NCI-H524 (cell line): Measurements from ENCODE around the gene ARHGEF7.

Source experiments
- DNase-seq, 2 experiments: peaks; one replicate each; lab custom pipeline; 2025; lab: John Stamatoyannopoulos, UW

ARHGEF7 gene

GRCh38 chr13:111325941-111326620, 211.0 kb downstream of the ARHGEF7 start:
- DNase-seq, result no peak

DNA sequence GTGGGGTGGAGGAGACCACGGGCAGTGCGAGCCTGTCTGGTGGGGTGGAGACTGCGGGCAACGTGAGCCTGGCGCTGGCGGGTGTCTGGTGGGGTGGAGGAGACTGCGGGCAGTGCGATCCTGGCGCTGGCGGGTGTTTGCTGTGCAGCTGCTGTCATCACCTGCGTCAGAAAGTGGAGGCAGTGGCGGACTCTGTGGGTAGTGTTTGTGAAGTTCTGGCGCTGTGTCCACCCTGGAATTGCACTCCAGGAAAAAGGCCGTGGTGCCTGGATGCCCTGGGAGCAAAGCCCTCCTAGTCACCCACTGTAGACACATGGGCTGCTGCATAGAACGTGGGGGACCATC, 211.5 kb downstream of the ARHGEF7 start:
- no peak for DNase-seq

DNA sequence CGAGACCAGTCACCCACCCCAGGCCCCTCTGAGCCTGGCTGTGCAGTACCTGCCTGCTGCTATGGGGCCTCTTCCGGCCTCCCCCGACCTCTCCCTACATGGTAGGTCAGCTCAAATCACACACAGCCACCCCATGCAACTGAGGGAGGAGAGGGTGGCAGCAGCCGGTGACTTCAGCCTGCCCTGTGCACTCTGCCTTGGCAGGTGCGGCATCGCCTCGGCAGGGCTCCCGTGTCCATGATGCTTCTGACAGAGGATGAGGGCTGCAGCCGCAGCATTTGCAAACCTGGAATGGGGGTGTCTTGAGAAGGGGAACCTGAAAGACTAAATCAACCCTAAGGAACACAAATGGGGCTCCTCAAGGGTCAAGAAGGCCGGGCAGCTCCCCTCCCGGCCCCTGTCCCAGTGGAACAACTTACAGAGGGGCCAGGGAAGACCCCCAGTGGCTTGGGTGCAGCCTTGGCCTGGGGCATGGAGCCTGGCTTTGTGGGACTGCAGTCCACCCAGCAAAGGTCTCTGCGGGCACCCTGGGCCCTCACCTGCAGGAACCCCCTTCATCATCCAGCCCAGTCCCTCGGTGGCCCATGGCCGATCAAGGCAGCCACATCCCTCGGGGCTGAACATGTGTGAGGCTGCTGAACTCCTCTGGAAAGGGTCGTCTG, 212.0 kb downstream of the ARHGEF7 start:
- DNase-seq, result no peak

GRCh38 chr13:111327730-111328573, 212.8 kb downstream of the ARHGEF7 start:
- DNase-seq, result no peak

GRCh38 chr13:111328574-111329410, 213.7 kb downstream of the ARHGEF7 start:
- DNase-seq, result no peak

- no peak for DNase-seq
Observed at GRCh38 chr13:111329641-111330040, 214.5 kb downstream of the ARHGEF7 start.

- DNase-seq, result no peak
Observed at GRCh38 chr13:111330066-111330610, 215.0 kb downstream of the ARHGEF7 start.

GRCh38 chr13:111335298-111335697, 220.2 kb downstream of the ARHGEF7 start:
- no peak for DNase-seq

DNA sequence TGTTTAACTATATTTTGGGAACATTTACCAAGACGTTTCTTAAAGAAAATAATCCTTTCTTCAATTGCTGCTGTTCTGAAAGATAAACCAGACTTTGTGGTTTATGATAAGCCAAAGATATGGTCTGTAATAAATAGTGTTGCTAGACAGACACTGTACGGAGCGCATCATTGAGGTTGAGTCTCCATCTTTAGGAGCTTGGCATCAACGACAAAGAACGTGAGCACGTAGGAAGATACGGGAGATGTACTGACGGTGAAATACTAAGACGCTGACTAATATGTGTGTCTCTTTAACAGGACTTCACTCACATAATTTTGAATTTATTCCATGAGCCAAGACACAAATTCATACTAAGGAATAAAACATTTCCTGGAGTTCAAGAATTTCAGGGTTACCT, 221.6 kb downstream of the ARHGEF7 start:
- no peak for DNase-seq

- no peak for DNase-seq
Observed at GRCh38 chr13:111337206-111337605, 222.1 kb downstream of the ARHGEF7 start.

- no peak for DNase-seq
Observed at GRCh38 chr13:111337741-111338140, 222.6 kb downstream of the ARHGEF7 start.

DNA sequence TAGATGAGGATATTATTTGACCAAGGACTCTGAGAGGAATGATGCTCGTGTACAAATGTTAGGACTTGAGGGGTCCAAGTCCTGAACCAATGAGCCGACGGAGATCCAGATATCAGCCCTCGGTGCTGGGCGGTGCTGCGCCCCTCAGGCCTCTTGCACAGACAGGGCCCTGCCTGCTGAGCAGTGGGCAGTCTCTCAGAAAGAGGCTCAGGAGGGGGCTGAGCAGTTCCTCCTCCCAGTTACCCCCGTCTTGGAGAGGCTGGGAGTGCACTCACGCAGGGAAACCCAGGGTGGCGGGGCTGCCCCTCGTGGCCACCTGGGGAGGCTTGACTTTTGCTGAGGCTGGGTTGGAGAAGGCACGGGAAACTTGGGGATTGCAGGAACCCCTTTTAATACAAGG, 223.7 kb downstream of the ARHGEF7 start:
- no peak for DNase-seq

DNA sequence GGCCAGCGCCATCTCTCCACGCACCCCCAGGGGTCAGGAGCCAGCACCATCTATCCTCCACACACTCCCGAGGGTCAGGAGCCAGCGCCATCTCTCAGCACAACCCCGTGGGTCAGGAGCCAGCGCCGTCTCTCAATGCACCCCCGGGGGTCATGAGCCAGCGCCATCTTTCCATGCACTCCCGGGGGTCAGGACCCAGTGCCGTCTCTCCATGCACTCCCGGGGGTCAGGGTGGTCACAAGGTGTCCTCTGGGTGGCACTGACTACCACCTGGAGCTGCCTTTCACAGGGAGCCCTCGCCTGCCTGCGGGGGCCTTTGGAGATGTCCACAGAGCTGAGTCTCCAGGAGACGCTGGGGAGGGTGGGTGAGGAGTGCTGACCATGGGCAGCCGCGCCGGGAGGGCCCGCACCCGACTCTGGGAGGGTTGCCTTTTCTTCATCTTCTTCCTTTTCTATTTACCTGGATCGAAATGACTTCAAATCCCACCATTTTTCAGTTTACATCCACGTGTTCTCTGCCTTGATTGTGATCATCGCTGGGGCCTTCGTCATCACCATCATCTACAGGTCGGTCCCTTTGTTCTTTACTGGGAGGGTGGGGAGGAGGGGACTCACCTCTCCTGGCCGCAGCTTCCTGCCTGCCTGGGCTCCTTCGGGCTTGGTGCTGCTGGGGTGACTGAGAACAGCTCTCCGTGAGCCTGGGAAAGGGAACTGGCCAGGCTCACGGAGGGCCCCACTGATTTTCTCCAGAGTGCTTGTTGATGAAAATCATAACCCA, 224.4 kb downstream of the ARHGEF7 start:
- no peak for DNase-seq

- no peak for DNase-seq
Observed at GRCh38 chr13:111341886-111342285, 226.8 kb downstream of the ARHGEF7 start.

GRCh38 chr13:111342721-111343120, 227.6 kb downstream of the ARHGEF7 start:
- DNase-seq, result no peak

GRCh38 chr13:111343186-111343805, 228.2 kb downstream of the ARHGEF7 start:
- no peak for DNase-seq

DNA sequence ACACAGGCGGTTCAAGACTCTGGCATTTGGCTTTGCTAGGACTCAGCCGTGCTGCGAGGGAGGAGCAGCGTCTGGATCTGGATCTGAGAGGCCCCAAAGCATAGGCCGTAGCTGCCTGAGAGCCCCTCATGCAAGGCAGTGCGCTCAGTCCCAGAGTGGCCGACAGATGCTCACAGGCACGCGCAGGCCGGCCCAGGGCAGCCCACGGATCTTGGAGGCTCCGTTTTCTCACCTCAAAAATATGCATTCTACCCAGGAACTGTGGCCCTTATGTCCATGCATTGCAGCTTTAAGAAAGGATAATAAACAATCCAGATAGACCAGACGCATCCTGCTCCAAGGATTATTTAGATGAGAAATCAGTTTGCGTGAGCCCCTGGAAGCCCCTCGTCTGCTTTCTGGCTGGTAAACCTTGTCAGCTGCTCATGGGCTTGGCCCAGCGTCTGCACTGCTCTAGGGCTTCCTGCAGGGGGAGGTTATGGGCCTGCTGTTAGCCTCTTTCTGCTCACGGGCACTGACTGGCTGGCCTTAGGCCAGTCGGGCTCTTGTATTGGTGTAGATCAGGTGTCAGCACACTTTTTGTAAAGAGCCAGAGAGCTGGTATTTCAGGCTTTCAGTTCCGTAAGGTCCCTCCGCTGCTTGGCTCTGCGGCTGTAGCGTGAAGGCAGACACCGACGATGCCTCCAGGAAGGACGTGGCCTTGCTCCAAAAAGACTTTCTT, 229.5 kb downstream of the ARHGEF7 start:
- DNase-seq, result peak; percentile 13 to 72

DNA sequence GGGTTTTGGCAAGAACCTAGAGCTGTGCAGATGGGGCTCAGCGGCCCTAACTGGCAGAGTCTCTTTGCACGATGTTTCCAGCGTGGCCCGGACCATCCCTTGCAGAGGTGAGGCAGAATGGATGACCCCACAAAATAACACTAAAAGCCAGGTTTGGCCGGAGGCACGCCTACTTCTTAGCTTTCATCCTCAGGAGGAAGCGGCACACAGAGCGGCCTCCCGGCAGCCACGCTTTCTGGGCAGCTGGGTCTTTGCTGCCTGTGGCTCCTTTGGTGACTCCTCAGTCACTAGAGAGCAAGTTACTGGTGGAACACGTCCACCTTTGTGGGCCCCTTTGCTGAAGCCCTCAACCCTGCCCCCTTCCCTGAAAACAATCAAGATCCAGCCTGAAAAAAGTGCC, 230.6 kb downstream of the ARHGEF7 start:
- no peak for DNase-seq

DNA sequence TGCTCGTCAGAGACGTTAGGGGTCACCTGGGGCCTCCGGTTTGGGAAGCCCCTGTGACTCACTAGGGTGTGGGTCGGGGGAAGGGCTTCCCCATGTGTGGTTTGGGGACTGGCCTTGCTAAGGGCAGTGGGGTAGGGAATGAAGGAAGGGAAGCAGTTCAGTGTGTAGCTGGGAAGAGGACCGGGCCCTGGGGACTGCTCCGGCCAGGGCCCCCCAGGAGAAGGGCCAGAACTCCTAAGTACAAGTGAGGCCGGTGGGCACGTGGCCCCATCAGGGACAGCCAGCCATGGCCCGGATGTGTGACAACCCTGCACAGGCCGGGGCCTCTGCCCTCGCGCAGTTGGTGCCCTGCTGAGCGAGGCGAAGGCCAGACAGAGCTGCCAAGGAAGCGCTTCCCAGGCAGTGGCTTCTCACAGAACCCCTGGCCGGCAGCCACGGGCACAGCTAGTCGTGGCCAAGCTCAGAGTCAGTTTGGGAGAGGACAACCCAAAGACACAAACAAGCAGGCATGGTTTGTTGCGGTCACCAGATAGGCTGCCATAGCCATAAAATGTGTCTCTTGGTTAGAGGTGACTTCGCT, 231.1 kb downstream of the ARHGEF7 start:
- DNase-seq, result no peak

DNA sequence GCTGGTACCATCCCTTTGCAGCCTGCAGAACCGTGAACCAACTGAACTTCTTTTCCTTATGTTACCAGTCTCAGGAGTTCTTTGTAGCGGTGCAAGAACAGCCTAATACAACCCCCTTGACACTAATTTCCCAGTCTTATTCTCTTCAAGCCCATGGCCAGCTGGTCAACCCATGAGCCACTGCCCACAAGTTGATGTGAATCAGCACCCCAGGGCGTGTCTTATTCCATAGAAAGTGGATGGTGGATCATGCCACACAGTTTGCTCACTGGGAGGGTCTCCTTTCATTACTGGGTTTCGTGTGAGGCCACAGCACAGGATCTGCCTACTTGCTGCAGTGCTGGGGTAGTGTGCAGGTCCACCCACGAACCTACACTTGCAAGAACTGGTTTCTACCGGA, 232.3 kb downstream of the ARHGEF7 start:
- no peak for DNase-seq
